Glutamatergic neuron (in vitro differentiated cells): ENCODE results near the gene DYTN. TPM values are rescaled to one million over a fixed set of nuclear protein-coding genes. Genes with fewer than 3 reads are reported as not detected.

Experiments used
- DNase-seq: peaks from one replicate; pipeline ENCODE4 v3.0.0; 2022
- H3K27ac Mint-ChIP-seq: one replicate; pipeline ENCODE4 v1.8.0; 2020; ENCODE audit warnings: mild to moderate bottlenecking, mixed read lengths, inconsistent platforms; ENCODE audit not compliant: unreplicated experiment
- H3K27me3 Mint-ChIP-seq: one replicate; pipeline ENCODE4 v1.8.0; 2020; ENCODE audit warnings: mild to moderate bottlenecking, moderate library complexity, mixed read lengths, inconsistent platforms; ENCODE audit not compliant: unreplicated experiment
- H3K36me3 Mint-ChIP-seq: one replicate; pipeline ENCODE4 v1.8.0; 2020; ENCODE audit warnings: mild to moderate bottlenecking, mixed read lengths, inconsistent platforms; ENCODE audit not compliant: unreplicated experiment
- H3K4me1 Mint-ChIP-seq: one replicate; pipeline ENCODE4 v1.8.0; 2020; ENCODE audit warnings: mild to moderate bottlenecking, low read depth, mixed read lengths, inconsistent platforms; ENCODE audit not compliant: unreplicated experiment
- H3K4me3 Mint-ChIP-seq: one replicate; pipeline ENCODE4 v1.8.0; 2020; ENCODE audit warnings: mild to moderate bottlenecking, mixed read lengths, inconsistent platforms; ENCODE audit not compliant: unreplicated experiment
- H3K9me3 Mint-ChIP-seq: one replicate; pipeline ENCODE4 v1.8.0; 2020; ENCODE audit warnings: mild to moderate bottlenecking, moderate library complexity, mixed read lengths, inconsistent platforms; ENCODE audit not compliant: unreplicated experiment
- total RNA-seq: library from RNA; stranded (reverse); fragmentation: NEBNext Ultra II Directional; extraction: Animal tissue kit (Norgen Biotek cat#: 25700); gene quantifications from one replicate; pipeline ENCODE4 v1.2.1, GENCODE V29; 2021; ENCODE audit not compliant: unreplicated experiment
- TF ChIP-seq, protein P1 (sequence below): fragments of 200-600 bp; sonication (generic); IDR thresholded peaks from one replicate; pipeline ENCODE4 v1.5.0; 2021; ENCODE audit not compliant: partially characterized antibody, unreplicated experiment

The DYTN gene
- total RNA-seq, 1 donor from 2014 or later = not detected

DNA sequence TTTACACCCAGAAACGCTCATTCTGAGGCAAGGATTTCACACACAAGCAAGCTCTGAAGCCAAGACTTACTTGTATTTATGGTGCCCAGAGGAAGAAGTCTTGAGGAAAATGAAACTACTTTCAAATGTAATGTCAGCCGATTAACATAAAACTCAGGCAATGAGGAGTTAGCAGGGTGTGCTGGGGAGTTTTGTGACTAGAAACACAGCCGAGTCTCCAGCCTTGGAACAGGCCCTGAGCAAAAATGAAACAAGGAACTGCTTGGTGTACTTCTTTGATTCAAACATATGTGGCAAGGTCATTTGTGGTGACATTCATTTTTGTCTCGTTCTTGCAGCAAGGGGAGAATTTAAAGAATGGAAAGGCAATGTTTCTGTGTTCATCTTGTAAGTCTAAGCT lies 4.5 kb downstream of the DYTN start:
- no peak overlapping the region for H3K27ac Mint-ChIP-seq
- H3K36me3 Mint-ChIP-seq = no peaks in the 10 kb centered on the region
- H3K4me1 Mint-ChIP-seq = peaks cover 13% of the 10 kb centered on the region
- peaks cover 2% of the 10 kb centered on the region for H3K27me3 Mint-ChIP-seq
- DNase-seq = no peak
- TF ChIP-seq, protein P1, sequence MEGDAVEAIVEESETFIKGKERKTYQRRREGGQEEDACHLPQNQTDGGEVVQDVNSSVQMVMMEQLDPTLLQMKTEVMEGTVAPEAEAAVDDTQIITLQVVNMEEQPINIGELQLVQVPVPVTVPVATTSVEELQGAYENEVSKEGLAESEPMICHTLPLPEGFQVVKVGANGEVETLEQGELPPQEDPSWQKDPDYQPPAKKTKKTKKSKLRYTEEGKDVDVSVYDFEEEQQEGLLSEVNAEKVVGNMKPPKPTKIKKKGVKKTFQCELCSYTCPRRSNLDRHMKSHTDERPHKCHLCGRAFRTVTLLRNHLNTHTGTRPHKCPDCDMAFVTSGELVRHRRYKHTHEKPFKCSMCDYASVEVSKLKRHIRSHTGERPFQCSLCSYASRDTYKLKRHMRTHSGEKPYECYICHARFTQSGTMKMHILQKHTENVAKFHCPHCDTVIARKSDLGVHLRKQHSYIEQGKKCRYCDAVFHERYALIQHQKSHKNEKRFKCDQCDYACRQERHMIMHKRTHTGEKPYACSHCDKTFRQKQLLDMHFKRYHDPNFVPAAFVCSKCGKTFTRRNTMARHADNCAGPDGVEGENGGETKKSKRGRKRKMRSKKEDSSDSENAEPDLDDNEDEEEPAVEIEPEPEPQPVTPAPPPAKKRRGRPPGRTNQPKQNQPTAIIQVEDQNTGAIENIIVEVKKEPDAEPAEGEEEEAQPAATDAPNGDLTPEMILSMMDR = no peak
- H3K9me3 Mint-ChIP-seq = peaks cover 2% of the 10 kb centered on the region
- no peak overlapping the region for H3K4me3 Mint-ChIP-seq

DNA sequence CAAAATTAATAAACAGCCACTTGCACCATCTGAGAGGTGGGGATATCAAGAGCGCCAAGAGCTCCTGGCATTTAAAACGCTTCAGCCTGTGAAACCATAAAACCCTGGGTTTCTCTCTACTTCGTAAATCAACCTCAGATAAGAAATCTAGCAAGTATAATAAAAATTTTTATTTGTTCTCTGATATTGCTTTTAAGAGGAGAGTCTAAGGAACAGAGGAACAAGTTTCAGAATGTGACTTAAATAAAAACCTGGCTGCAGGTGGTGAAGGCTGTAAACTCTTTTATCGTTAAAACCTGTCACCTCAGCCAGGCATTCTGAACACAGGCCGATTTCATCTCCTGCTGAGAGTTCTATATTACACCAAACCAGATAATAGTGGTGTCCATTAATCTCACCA lies 9.9 kb downstream of the DYTN start:
- H3K27me3 Mint-ChIP-seq = no peaks in the 10 kb centered on the region
- no peak overlapping the region for H3K27ac Mint-ChIP-seq
- H3K36me3 Mint-ChIP-seq = no peaks in the 10 kb centered on the region
- H3K4me1 Mint-ChIP-seq = no peaks in the 10 kb centered on the region
- TF ChIP-seq, protein P1 = no peak
- no peak for DNase-seq
- H3K4me3 Mint-ChIP-seq = no peak overlapping the region
- H3K9me3 Mint-ChIP-seq = no peaks in the 10 kb centered on the region

DNA sequence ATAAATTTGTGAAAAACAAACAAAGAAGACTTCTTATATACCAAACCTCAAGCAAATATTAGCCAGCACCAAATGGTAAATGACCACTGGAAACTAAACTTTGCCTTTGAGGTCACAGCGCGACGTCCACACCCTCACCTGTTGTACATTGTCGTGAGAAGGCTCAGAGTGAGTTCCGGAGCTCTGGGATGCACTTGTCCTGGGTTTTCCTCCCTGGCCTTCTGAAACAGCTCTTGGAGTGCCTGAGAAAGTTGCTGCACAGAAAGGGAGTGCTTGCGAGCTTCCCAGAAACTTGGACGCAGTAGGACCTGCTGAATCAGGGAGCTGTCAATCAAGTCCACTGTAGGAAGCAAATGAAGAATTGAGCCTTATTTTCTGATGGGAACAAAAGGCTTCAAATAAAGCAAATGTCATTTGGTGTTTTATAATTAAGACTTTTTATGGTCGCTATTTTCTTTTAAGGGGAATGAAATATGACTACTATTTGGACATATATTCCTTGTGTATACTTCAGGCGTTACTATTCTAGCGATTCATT lies 11.0 kb downstream of the DYTN start:
- DNase-seq = no peak
- no peaks in the 10 kb centered on the region for H3K9me3 Mint-ChIP-seq
- no peak overlapping the region for H3K27ac Mint-ChIP-seq
- no peaks in the 10 kb centered on the region for H3K27me3 Mint-ChIP-seq
- H3K36me3 Mint-ChIP-seq = no peaks in the 10 kb centered on the region
- H3K4me3 Mint-ChIP-seq = no peak overlapping the region
- H3K4me1 Mint-ChIP-seq = no peaks in the 10 kb centered on the region
- TF ChIP-seq, protein P1 = no peak

DNA sequence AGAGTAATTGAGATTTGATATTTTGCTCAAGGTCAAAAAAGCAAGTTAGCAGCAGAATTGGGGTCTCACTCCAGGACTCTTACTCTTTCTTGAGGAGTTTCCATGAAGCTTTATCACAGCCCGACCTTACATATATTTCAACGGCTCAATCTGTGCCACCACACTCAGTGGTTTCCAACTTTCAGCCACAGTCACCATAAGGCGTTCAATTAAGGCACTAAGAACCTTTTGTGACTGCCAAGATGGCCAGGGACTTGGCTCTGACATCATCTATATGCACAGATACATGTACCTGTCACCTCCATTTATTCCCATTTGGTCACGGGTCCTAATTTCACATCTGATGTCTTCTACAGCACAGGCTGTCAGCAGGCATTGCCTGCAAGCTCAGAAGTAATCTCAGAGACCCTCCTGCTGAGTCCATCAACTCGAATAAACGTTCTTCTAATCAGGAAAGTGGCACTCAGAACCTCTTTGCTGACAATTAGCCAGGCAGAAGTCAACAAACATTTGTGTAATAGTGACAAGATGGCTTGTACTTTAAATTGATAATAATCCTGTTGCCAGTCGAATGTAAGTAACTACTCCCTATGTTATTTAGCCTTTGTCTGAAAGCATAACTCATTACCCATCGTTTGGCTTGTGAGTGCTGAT lies 16.1 kb downstream of the DYTN start:
- Mint-ChIP-seq H3K36me3 (no peaks in the 10 kb centered on the region), H3K27ac (no peak overlapping the region), H3K27me3 (no peaks in the 10 kb centered on the region), H3K4me1 (no peaks in the 10 kb centered on the region), H3K9me3 (no peaks in the 10 kb centered on the region), H3K4me3 (no peak overlapping the region)
- no peak for DNase-seq
- TF ChIP-seq, protein P1 = no peak

DNA sequence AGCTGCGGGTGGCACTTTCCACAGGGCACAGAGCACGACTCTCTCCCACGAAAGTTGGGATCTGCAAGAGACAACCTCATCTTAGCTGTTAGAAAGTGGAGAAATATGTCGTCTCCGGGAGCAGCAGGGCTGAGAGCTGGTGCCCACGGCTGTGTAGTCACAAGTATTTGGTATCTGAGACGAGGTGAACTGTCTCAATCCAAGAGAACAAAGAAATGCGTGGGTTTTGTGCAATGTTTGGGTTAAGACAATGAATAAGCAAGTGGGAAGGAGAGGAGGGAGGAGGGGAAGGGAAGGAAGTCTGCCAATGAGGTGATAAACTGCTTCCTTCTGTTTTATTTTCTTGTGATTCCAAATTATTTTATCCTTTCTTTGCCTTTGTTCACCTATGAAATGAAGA lies 18.0 kb downstream of the DYTN start:
- Mint-ChIP-seq H3K27ac (no peak overlapping the region), H3K36me3 (no peaks in the 10 kb centered on the region), H3K9me3 (no peaks in the 10 kb centered on the region), H3K27me3 (no peaks in the 10 kb centered on the region), H3K4me1 (no peaks in the 10 kb centered on the region), H3K4me3 (no peak overlapping the region)
- DNase-seq = no peak
- TF ChIP-seq, protein P1 = no peak
